ENCODE data around the gene CTDNEP1.

Gene CTDNEP1

GRCh38 chr17:7251661-7252175 lies at the start of gene CTDNEP1:
Gene CTDNEP1, minus strand, starts transcription at chr17:7251734. Its CDS starts 438 bp downstream, at chr17:7251296.
- peak; percentile 96 to 99 (median 96) for DNase-seq

- peak; percentile 34 to 44 (median 37) for DNase-seq
Observed at GRCh38 chr17:7296189-7296861, 44.8 kb upstream of the CTDNEP1 start.

DNA sequence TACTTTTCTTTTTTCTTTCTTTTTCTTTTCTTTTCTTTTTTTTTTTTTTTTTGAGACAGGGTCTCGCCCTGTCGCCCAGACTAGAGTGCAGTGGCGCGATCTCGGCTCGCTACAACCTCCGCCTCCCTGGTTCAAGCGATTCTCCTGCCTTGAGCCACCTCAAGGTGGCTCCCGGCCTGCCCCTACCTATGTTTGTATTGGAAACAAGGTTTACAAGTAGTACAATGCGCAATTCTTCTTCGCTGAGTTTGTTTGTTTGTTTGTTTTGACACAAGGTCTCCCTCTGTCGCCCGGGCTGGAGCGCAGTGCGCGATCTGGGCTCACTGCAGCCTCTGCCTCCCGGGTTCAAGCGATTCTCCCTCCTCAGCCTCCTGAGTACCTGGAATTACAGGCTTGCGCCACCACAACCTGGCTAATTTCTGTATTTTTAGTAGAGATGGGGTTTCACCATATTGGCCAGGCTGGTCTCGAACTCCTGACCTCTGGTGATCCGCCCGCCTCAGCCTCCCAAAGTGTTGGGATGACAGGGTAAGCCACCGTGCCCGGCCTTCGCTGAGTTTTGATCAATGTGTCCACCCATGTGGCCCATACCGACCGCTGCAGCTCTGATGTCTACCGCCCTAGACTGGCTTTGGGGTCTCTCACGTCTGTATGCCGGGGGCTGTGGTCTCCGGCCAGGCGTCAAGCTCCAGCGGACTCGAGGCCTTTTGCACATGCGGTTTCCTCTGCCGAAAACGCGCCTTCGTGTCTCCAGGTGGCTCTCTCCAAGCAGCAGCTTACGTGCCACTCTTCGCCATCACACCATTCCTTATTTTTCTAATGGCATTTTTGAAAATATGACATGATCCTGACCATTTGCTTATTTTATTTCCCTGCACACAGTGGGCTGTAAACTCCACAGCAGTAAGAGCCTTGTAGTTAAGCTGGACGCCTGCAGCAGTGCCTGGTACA lies 44.0 kb upstream of the CTDNEP1 start:
- DNase-seq: no peak

GRCh38 chr17:7294614-7295153 lies 43.1 kb upstream of the CTDNEP1 start, which contains the start of gene YBX2:
Gene YBX2, minus strand, starts transcription at chr17:7294639. Its CDS starts 139 bp downstream, at chr17:7294500.
- DNase-seq: peak; percentile 26 to 44 (median 31)

DNA sequence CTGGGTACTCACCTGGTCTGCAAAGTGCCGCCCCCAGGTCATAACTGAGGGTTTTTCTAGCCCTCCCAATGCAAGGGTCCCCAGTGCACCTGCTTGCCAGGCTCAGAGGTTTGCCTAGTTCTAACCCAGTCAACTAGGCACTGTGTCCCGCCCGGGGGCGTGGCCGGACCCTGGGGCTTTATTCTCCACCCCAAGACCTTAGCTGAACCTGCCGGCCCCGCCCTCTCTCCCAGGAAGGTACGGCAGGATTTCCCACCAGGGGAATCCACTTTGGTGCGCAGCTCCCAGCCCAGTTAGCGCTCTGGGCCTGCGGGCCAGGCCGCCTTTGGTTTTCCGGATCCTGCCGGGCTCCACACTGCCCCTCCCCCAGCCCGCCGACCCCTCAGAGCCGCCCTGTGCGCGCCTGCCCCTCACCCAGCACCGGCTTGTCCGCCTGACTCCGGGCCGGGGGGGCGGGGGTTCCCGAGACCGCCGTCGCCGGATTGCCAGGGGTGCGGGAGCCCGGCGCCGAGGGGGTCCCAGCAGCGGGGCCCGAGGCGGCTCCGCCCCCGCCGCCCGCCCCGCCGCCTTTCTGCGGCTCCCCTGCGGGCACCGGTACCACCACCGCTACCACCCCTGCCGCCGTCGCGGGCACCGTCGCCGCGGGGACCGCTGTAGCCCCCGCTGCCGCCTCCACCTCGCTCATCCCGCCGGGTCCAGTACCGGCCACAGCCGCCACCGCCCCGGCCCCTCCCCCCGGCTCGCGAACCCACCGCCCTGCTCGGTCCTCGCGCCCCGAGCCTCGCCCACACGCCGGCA lies 42.5 kb upstream of the CTDNEP1 start:
- no peak for DNase-seq

- DNase-seq: no peak
Observed at GRCh38 chr17:7293159-7293558, 41.6 kb upstream of the CTDNEP1 start.

DNA sequence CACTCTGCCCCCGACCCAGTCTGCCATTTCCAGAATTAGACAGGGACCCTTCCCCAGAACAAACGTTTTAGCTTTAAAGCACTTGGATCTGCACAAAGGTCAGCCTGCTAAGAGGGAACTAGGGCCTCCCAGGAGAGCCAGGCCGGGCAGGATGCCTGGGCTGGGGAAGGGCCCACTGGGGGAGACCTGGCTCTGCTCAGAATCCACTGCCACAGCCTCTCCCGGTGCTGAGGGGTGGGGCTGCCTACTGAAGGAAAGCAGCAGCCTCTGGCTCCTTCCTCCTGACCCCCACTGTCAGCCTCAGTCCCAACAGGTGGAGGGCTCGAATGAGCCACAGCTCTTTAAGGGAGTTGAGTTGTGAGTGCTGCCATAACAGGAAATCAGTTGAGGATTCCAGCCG lies 41.2 kb upstream of the CTDNEP1 start:
- no peak for DNase-seq

DNA sequence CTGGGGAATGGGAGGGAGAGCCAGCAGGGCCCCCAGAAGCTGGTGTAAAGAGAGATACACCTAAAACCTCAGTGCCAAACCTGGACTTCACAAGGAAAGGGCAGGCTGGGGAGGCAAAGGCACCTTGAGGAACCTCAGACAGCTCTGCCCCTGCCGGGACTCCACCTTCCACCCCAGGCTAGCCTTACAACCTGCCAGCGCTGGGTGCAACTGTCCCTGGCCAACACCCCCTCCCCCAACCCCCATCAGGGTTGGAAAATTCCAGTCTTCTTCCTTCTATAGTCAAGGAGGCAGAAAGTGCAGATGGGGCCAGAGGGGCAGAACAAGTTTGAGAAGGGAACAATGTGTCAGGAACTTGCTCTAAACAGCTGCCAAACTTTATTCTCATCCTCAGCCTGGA lies 40.7 kb upstream of the CTDNEP1 start:
- no peak for DNase-seq

GRCh38 chr17:7290685-7291084 lies 39.2 kb upstream of the CTDNEP1 start:
- no peak for DNase-seq

- DNase-seq: no peak
Observed at GRCh38 chr17:7290166-7290565, 38.6 kb upstream of the CTDNEP1 start.

DNA sequence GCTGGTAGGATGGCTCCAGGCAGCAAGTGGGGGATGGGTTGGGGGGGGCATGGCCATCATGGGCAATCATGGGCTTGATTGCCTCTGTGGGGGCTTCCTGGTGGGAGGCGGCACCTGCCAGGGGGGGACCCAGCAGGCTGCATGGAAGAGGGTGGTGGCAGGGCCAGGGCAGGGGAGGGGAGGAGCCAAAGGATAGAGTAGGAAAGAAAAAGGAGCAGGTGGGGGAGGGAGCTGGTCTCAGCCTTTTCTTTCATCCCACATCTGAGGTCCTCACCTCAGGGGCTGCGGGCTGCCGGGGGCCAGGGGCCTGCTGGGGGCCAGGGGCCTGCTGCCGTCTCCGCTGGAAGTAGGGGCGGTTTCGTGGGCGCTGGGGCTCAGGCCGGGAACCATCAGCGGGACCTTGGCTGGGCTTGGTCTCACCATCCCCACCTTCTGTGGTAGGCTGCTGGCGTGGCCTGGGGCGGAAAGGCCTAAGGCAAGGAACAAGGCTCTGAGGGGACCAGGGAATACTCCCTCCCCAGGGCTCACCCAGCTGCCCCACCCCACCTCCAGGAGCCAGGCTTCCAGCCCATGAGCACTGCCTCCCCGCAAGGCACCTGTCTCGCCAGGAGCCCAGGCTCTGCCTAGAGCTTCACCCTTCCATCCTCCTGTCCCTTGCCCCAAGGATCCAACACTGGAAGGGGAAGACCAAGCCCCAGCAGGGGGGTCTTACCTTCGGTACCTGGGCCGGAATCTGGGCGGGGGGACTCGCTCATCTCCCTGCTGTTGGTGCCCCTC lies 37.9 kb upstream of the CTDNEP1 start:
- DNase-seq: no peak

GRCh38 chr17:7285679-7286078 lies 34.1 kb upstream of the CTDNEP1 start:
- no peak for DNase-seq

- DNase-seq: no peak
Observed at GRCh38 chr17:7284911-7285310, 33.4 kb upstream of the CTDNEP1 start.

DNA sequence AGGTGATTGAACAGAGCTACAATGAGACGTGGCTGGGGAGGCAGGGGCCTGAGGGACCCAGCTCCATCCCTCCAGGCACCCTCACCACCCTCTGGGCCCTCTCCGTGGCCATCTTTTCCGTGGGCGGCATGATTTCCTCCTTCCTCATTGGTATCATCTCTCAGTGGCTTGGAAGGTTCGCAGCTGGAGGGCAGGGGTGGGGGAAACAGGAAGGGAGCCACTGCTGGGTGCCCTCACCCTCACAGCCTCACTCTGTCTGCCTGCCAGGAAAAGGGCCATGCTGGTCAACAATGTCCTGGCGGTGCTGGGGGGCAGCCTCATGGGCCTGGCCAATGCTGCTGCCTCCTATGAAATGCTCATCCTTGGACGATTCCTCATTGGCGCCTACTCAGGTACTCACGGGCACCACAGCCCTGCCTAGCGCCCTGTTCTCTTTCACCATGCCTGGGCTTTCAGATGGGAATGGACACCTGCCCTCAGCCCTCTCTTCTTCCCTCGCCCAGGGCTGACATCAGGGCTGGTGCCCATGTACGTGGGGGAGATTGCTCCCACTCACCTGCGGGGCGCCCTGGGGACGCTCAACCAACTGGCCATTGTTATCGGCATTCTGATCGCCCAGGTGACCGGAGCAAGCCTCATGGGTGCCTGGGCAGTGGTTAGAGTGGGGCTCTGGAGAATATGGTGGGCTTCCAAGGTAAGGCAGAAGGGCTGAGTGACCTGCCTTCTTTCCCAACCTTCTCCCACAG lies 32.1 kb upstream of the CTDNEP1 start:
- no peak for DNase-seq

DNA sequence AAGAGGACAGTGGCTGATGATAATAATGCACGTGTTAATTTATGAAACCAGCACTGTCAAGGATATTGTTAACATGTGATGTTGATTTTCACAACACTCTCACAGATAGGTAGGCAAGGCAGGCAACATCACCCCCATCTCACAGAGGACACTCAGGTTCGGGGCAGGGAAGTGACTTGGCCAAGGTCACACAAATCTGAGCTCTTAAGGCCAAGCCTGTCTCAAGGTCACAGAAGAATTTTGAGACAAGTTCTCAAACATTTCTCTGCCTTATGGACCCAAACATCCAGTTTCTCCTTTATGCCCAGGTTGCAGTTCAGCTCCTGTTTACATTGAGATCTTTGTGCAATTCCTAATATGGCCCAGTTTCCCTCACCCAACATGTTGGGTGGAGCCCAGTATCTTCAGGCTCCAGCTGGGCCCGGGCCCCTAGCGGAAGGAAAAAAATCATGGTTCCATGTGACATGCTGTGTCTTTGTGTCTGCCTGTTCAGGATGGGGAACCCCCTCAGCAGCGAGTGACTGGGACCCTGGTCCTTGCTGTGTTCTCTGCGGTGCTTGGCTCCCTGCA lies 31.3 kb upstream of the CTDNEP1 start:
- DNase-seq: no peak

GRCh38 chr17:7281953-7282751 lies 30.6 kb upstream of the CTDNEP1 start:
- DNase-seq: no peak

DNA sequence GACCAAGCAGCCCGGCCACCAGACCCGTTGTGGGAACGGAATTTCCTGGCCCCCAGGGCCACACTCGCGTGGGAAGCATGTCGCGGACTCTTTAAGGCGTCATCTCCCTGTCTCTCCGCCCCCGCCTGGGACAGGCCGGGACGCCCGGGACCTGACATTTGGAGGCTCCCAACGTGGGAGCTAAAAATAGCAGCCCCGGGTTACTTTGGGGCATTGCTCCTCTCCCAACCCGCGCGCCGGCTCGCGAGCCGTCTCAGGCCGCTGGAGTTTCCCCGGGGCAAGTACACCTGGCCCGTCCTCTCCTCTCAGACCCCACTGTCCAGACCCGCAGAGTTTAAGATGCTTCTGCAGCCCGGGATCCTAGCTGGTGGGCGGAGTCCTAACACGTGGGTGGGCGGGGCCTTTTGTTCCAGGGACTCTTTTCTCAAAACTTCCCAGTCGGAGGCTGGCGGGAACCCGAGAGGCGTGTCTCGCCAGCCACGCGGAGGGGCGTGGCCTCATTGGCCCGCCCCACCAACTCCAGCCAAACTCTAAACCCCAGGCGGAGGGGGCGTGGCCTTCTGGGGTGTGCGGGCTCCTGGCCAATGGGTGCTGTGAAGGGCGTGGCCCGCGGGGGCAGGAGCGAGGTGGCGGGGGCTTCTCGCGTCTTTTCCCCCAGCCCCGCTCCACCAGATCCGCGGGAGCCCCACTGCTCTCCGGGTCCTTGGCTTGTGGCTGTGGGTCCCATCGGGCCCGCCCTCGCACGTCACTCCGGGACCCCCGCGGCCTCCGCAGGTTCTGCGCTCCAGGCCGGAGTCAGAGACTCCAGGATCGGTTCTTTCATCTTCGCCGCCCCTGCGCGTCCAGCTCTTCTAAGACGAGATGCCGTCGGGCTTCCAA lies 29.8 kb upstream of the CTDNEP1 start, which contains the start of gene SLC2A4:
SLC2A4 (plus strand) TSS at position 645 of the 879 bp plus-strand sequence; CDS start at position 862, 217 bp downstream.
- DNase-seq: peak; percentile 50 to 71 (median 60)

DNA sequence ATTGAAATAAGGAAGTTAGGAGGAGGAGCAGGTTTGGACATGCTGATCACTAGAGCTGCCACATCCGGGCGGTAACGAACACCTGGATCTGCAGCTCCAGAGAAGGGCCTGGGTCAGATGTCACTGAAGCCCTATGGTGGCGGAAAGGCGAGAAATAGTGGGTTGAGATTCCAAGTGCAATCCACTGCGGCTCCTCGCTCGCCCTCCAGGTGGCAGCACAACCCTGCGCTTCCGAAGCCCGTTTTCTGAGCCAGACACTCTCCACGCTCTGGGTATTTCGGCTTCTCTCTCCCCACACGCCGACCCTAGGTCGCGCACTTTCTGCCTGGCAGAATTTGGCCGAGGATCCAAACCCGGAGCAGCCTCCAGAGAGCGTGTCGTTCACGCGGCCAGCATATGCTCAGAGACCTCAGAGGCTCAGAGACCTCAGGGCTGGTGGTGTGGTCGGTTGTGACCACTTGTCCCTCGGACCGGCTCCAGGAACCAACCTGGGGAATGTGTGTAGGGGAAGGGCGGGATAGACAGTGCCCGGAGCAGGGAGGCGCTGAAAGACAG lies 29.1 kb upstream of the CTDNEP1 start:
- DNase-seq: peak; percentile 68 to 75 (median 71)
